H1 (cell line): ENCODE results near the gene PLEKHG5. TPM values are rescaled to one million over a fixed set of nuclear protein-coding genes. Genes with fewer than 3 reads are reported as not detected.

ENCODE experiments used
- CTCF ChIA-PET: fragments of 300-600 bp; sonication (Branson Sonifier 250); formaldehyde crosslinking; loops from one replicate; lab custom pipeline; 2021; ENCODE audit not compliant: partially characterized antibody; lab: Charles Lee
- POLR2A ChIA-PET: fragments of 300-600 bp; sonication (Branson Sonifier 250); formaldehyde crosslinking; loops from one replicate; lab custom pipeline; 2021; ENCODE audit warnings: inconsistent platforms; ENCODE audit not compliant: partially characterized antibody; lab: Charles Lee
- DNase-seq, 2 experiments: peaks; one replicate each; pipeline versions ENCODE4 v3.0.0 to v3.0.0-alpha.2; 2010 to 2022; ENCODE audit warnings: low spot score in 2 of 2, low read depth in 1 of 2, mixed read lengths in 1 of 2
- FAIRE-seq: peaks from 2 replicates; lab custom pipeline; 2011; peaks lifted over from hg19 to GRCh38; lab: Jason Lieb, UNC
- H2AFZ ChIP-seq: 2 replicates; pipeline ENCODE4 v1.8.1; 2012; ENCODE audit warnings: low read length, inconsistent platforms
- H2AK5ac ChIP-seq: 2 replicates; pipeline ENCODE4 v1.6.1; 2013; ENCODE audit warnings: low read depth, low read length
- H2BK120ac ChIP-seq: replicated peaks from 2 replicates; pipeline ENCODE3; 2013; ENCODE audit warnings: low read depth, low read length, inconsistent platforms
- H2BK12ac ChIP-seq: 2 replicates; pipeline ENCODE4 v1.6.1; 2013; ENCODE audit warnings: low read depth, low read length
- H2BK15ac ChIP-seq: 2 replicates; pipeline ENCODE4 v1.6.1; 2013; ENCODE audit warnings: low read length
- H2BK20ac ChIP-seq: 2 replicates; pipeline ENCODE4 v1.6.1; 2013; ENCODE audit warnings: low read length
- H2BK5ac ChIP-seq: 2 replicates; pipeline ENCODE4 v1.6.1; 2013; ENCODE audit warnings: low read depth, low read length
- H3K14ac ChIP-seq: 2 replicates; pipeline ENCODE4 v1.6.1; 2013; ENCODE audit warnings: inconsistent platforms; ENCODE audit not compliant: insufficient read length
- H3K18ac ChIP-seq: 2 replicates; pipeline ENCODE4 v1.6.1; 2013; ENCODE audit warnings: low read length; ENCODE audit errors: extremely low read depth
- H3K23ac ChIP-seq: 2 replicates; pipeline ENCODE4 v1.6.1; 2013; ENCODE audit warnings: inconsistent platforms; ENCODE audit not compliant: insufficient read length
- H3K23me2 ChIP-seq: 2 replicates; pipeline ENCODE4 v1.6.1; 2013; ENCODE audit warnings: low read depth, low read length
- H3K27ac ChIP-seq: 2 replicates; pipeline ENCODE4 v1.6.1; 2011; ENCODE audit warnings: low read depth, low read length, inconsistent platforms
- H3K27me3 ChIP-seq, 4 experiments: replicated peaks in 1 of 4; 1 replicate in 1 of 4; 2 replicates in 3 of 4; pipeline versions ENCODE4 v1.6.1 to v1.8.1; 2011 to 2013; ENCODE audit warnings: low read length in 3 of 4, mild to moderate bottlenecking in 3 of 4, inconsistent platforms in 2 of 4, mixed read lengths in 2 of 4, moderate library complexity in 1 of 4; ENCODE audit not compliant: control insufficient read depth in 3 of 4, insufficient read depth in 3 of 4; ENCODE audit errors: extremely low read depth in 1 of 4
- H3K36me3 ChIP-seq, 4 experiments: 2 replicates each; pipeline versions ENCODE4 v1.6.1 to v1.8.1; 2011 to 2013; ENCODE audit warnings: mild to moderate bottlenecking in 4 of 4, low read length in 3 of 4, moderate library complexity in 2 of 4, control low read depth in 1 of 4, inconsistent platforms in 1 of 4; ENCODE audit not compliant: insufficient read depth in 4 of 4, control insufficient read depth in 2 of 4
- H3K4ac ChIP-seq: replicated peaks from 2 replicates; pipeline ENCODE3; 2013; ENCODE audit warnings: low read length, low read depth, mixed read lengths, inconsistent platforms; ENCODE audit not compliant: insufficient read length
- H3K4me1 ChIP-seq, 4 experiments: replicated peaks in 1 of 4; 1 replicate in 1 of 4; 2 replicates in 3 of 4; pipeline versions ENCODE4 v1.6.1 to v1.8.1; 2011 to 2013; ENCODE audit warnings: low read length in 3 of 4, inconsistent platforms in 2 of 4, mixed read lengths in 1 of 4; ENCODE audit not compliant: insufficient read depth in 4 of 4, control insufficient read depth in 3 of 4
- H3K4me2 ChIP-seq, 2 experiments: 2 replicates each; pipeline versions ENCODE4 v1.6.1 to v1.8.1; 2011 to 2013; ENCODE audit warnings: low read depth in 2 of 2, low read length in 2 of 2, control low read depth in 1 of 2, inconsistent platforms in 1 of 2, mild to moderate bottlenecking in 1 of 2; ENCODE audit not compliant: insufficient read depth in 1 of 2
- H3K4me3 ChIP-seq, 4 experiments: fragments of 200-600, 300-600 bp in 1 of 4; sonication (generic), shearing (Covaris generic), sonication (Bioruptor Twin) in 1 of 4; 2 replicates each; pipeline versions ENCODE4 v1.5.1 to v1.8.1; 2011 to 2016; ENCODE audit warnings: low read length in 4 of 4, low read depth in 3 of 4, control low read depth in 2 of 4, inconsistent platforms in 2 of 4, mild to moderate bottlenecking in 2 of 4, mixed read lengths in 1 of 4, moderate library complexity in 1 of 4; ENCODE audit not compliant: insufficient read depth in 2 of 4; ENCODE audit errors: extremely low read depth in 1 of 4
- H3K56ac ChIP-seq: replicated peaks from 2 replicates; pipeline ENCODE3; 2013; ENCODE audit warnings: low read depth, mild to moderate bottlenecking, mixed read lengths, low read length, inconsistent platforms; ENCODE audit not compliant: insufficient read length
- H3K79me1 ChIP-seq: 2 replicates; pipeline ENCODE4 v1.6.1; 2013; ENCODE audit warnings: low read depth, low read length, control low read depth
- H3K79me2 ChIP-seq, 2 experiments: 2 replicates each; pipeline versions ENCODE4 v1.6.1 to v1.8.1; 2012 to 2013; ENCODE audit warnings: low read length in 2 of 2, mild to moderate bottlenecking in 2 of 2, inconsistent platforms in 1 of 2; ENCODE audit not compliant: insufficient read depth in 2 of 2, control insufficient read depth in 1 of 2
- H3K9ac ChIP-seq, 4 experiments: replicated peaks in 1 of 4; 1 replicate in 1 of 4; 2 replicates in 3 of 4; pipeline versions ENCODE4 v1.6.1 to v1.8.1; 2011 to 2013; ENCODE audit warnings: low read depth in 3 of 4, low read length in 3 of 4, control low read depth in 2 of 4, mild to moderate bottlenecking in 2 of 4, moderate library complexity in 2 of 4, inconsistent platforms in 1 of 4; ENCODE audit errors: extremely low read depth in 1 of 4
- H3K9me3 ChIP-seq, 2 experiments: 2 replicates each; pipeline versions ENCODE4 v1.6.1 to v1.8.1; 2012 to 2013; ENCODE audit warnings: mild to moderate bottlenecking in 2 of 2, moderate library complexity in 2 of 2, control low read depth in 1 of 2, inconsistent platforms in 1 of 2, low read depth in 1 of 2, low read length in 1 of 2, mixed read lengths in 1 of 2; ENCODE audit not compliant: insufficient read depth in 2 of 2
- H4K20me1 ChIP-seq, 2 experiments: replicated peaks in 1 of 2; 2 replicates each; pipeline versions ENCODE3 to v1.8.1; 2011 to 2013; ENCODE audit warnings: inconsistent platforms in 2 of 2, low read length in 2 of 2, mild to moderate bottlenecking in 1 of 2; ENCODE audit not compliant: insufficient read depth in 2 of 2, control insufficient read depth in 1 of 2
- H4K5ac ChIP-seq: 2 replicates; pipeline ENCODE4 v1.6.1; 2013; ENCODE audit warnings: low read length, low read depth, mixed read lengths, inconsistent platforms; ENCODE audit not compliant: insufficient read length
- H4K8ac ChIP-seq: 2 replicates; pipeline ENCODE4 v1.8.0; 2013; ENCODE audit warnings: mild to moderate bottlenecking, moderate library complexity, low read length, inconsistent platforms; ENCODE audit not compliant: insufficient read depth; ENCODE audit errors: extremely low read depth
- H4K91ac ChIP-seq: replicated peaks from 2 replicates; pipeline ENCODE3; 2013; ENCODE audit warnings: low read length, mixed read lengths, inconsistent platforms; ENCODE audit not compliant: insufficient read length
- BCL11A ChIP-seq, 2 experiments: IDR thresholded peaks; one replicate each; pipeline ENCODE4 v1.6.1; 2011; ENCODE audit warnings: low read depth in 2 of 2, low read length in 2 of 2, mild to moderate bottlenecking in 2 of 2
- CEBPB ChIP-seq: IDR thresholded peaks from 2 replicates; pipeline ENCODE4 v1.6.1; 2012; ENCODE audit warnings: low read depth, low read length
- GABPA ChIP-seq: IDR thresholded peaks from 2 replicates; pipeline ENCODE4 v1.6.1; 2011; ENCODE audit warnings: mild to moderate bottlenecking, low read length, moderate library complexity, borderline replicate concordance; ENCODE audit not compliant: insufficient read depth
- KDM4A ChIP-seq: IDR thresholded peaks from one replicate; pipeline ENCODE4 v1.7.1; 2012; ENCODE audit warnings: low read depth, mild to moderate bottlenecking, moderate library complexity, low read length, inconsistent platforms; ENCODE audit not compliant: severe bottlenecking
- PHF8 ChIP-seq: fragments of 200-600 bp; sonication (generic); conservative IDR thresholded peaks from 2 replicates; pipeline ENCODE4 v1.7.1; 2012; ENCODE audit warnings: low read depth, mild to moderate bottlenecking, inconsistent platforms, low read length, moderate library complexity
- POLR2A ChIP-seq, 2 experiments: IDR thresholded peaks; 1 replicate in 1 of 2; 2 replicates in 1 of 2; pipeline ENCODE4 v1.6.1; 2011; ENCODE audit warnings: low read depth in 2 of 2, low read length in 2 of 2, mild to moderate bottlenecking in 2 of 2; ENCODE audit errors: control extremely low read depth in 1 of 2
- SAP30 ChIP-seq: fragments of 300-600 bp; sonication (generic); IDR thresholded peaks from 2 replicates; pipeline ENCODE4 v1.7.1; 2012; ENCODE audit warnings: low read length, moderate library complexity, mild to moderate bottlenecking, inconsistent platforms; ENCODE audit not compliant: insufficient read depth, insufficient replicate concordance
- SP4 ChIP-seq: IDR thresholded peaks from 2 replicates; pipeline ENCODE4 v1.6.1; 2012; ENCODE audit warnings: low read length, inconsistent platforms
- TBP ChIP-seq: IDR thresholded peaks from 2 replicates; pipeline ENCODE4 v1.6.1; 2011; ENCODE audit warnings: low read depth, low read length, improper control_type of control experiment
- YY1 ChIP-seq: IDR thresholded peaks from 2 replicates; pipeline ENCODE4 v1.6.1; 2011; ENCODE audit warnings: low read depth, mild to moderate bottlenecking, low read length
- WGBS, 2 experiments: shearing (Covaris generic) in 1 of 2; methylation state at CpG; one replicate each; pipeline versions ENCODE4 v1.1.6 to v1.1.7; 2013 to 2015; ENCODE audit warnings: low lambda C conversion rate in 2 of 2, mixed read lengths in 2 of 2, inconsistent platforms in 1 of 2, low coverage in 1 of 2, missing lambda C conversion rate in 1 of 2; ENCODE audit not compliant: insufficient replicate concordance in 2 of 2, insufficient coverage in 1 of 2, insufficient read length in 1 of 2; ENCODE audit errors: extremely low coverage in 1 of 2, missing lambda C conversion rate in 1 of 2; 5-methylcytosine and 5-hydroxymethylcytosine counted together
- polyA plus RNA-seq, 7 experiments: library from polyadenylated mRNA; depleted of rRNA in 3 of 7; stranded (reverse) in 5 of 7; unstranded in 2 of 7; fragments of >200 nt in 5 of 7; fragments of 200-250 nt in 2 of 7; gene quantifications; 1 replicate in 5 of 7; 2 replicates in 1 of 7; 4 replicates in 1 of 7; pipeline versions ENCODE4 v1.2.1 to v1.2.3, GENCODE V29; 2011 to 2013; ENCODE audit warnings: missing spikeins in 2 of 7, mixed read lengths in 2 of 7
- total RNA-seq: library from RNA; stranded (reverse); fragmentation: NEBNext Ultra II Directional; extraction: Animal tissue kit (Norgen Biotek cat#: 25700); gene quantifications from 2 replicates; pipeline ENCODE4 v1.2.1, GENCODE V29; 2021

The PLEKHG5 gene
- total and polyA plus RNA-seq, 2 of the 8 experiments (the other 6 are each of a cell fraction or from before 2014, with no cell fraction given) = 10.4 to 13.8 TPM

DNA sequence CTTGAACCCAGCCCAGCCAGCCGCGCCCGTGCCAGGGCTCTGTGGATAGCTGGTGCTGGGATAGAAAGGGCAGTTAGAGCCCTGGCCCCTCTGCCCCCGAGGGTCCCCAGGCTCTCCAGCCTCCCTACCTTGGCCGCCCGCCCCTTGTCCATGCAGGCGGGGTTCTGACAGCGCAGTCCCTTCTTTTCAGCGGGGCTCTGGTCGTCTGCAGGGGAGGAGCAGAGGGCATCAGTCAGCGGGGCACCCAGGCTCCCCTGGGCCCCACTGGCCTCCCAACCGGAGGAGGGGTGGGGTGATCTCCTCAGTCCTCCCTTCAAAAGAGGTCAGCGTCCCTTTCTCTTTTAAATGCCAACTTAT is 4.9 kb upstream of the PLEKHG5 start:
- H3K9me3 ChIP-seq = no peaks in the 10 kb centered on the region
- no peak overlapping the region for H4K8ac ChIP-seq
- H3K4me3 ChIP-seq = peak overlapping the region; percentile 37 to 82 (median 54)
- H3K56ac ChIP-seq = no peak overlapping the region
- H3K4me2 ChIP-seq = peak overlapping the region; percentile 87 to 97
- peaks cover 12% of the 10 kb centered on the region; the same call in 1 of the 2 replicates for H3K23me2 ChIP-seq
- no peak overlapping the region for H2AFZ ChIP-seq
- H3K23ac ChIP-seq = no peak overlapping the region
- H2BK5ac ChIP-seq = no peak overlapping the region
- no peak overlapping the region for H2BK12ac ChIP-seq
- no peaks in the 10 kb centered on the region for H3K36me3 ChIP-seq
- H3K79me2 ChIP-seq = no peaks in the 10 kb centered on the region
- H3K18ac ChIP-seq = peak overlapping the region; percentile 38; the same call in 1 of the 2 replicates
- H3K4me1 ChIP-seq = peaks cover 0 to 33% (median 20%) of the 10 kb centered on the region in 4 experiments; a peak in 6 of 7 replicates
- peaks cover 4% of the 10 kb centered on the region in 2 experiments for H4K20me1 ChIP-seq
- peaks cover 0 to 31% (median 20%) of the 10 kb centered on the region in 4 experiments; a peak in 5 of 7 replicates for H3K27me3 ChIP-seq
- no peak overlapping the region for H2BK15ac ChIP-seq
- WGBS, 2 experiments = 23% methylated on average over 12 of the region's 13 CpGs; no CpG with 5 or more reads in 1 of the 2 experiments
- H2BK20ac ChIP-seq = no peak overlapping the region
- POLR2A ChIA-PET = interaction anchor here (0.8 to 1.3 kb wide), 6 partner anchors 8 to 111 kb away, joined by 3 to 4 read pairs (median 4); partner anchors contain the start of gene NOL9
- no peak overlapping the region for H2AK5ac ChIP-seq
- no peaks in the 10 kb centered on the region; the same call in 1 of the 2 replicates for H3K79me1 ChIP-seq
- H4K91ac ChIP-seq = no peak overlapping the region
- no peak overlapping the region for H3K27ac ChIP-seq
- CTCF ChIA-PET = interaction anchor here (1.0 to 2.4 kb wide), 4 partner anchors 10 to 59 kb away, joined by 5 to 11 read pairs (median 6); no protein-coding TSS in a partner anchor
- FAIRE-seq = no peak
- H3K4ac ChIP-seq = no peak overlapping the region
- no peak for DNase-seq
- H3K9ac ChIP-seq = no peak overlapping the region
- H3K14ac ChIP-seq = no peak overlapping the region
- H2BK120ac ChIP-seq = no peak overlapping the region
- TF ChIP-seq BCL11A (IDR thresholded peaks at IDR 0.05; ENCODE audit: low read depth in 2 of 2, low read length in 2 of 2) (no peak), KDM4A (no peak), CEBPB (no peak), GABPA (no peak), YY1 (no peak), TBP (no peak), PHF8 (no peak), POLR2A (IDR thresholded peaks at IDR 0.05; ENCODE audit: control extremely low read depth in 1 of 2, low read depth in 2 of 2, low read length in 2 of 2) (no peak), SAP30 (no peak), SP4 (no peak)
- TF ChIP-seq, all 59 proteins: peak for 0
- no peak overlapping the region for H4K5ac ChIP-seq
